GM12874 (cell line): Measurements from ENCODE around the gene CORIN.

ENCODE experiments used
- TF ChIP-seq, protein P1 (sequence below): IDR thresholded peaks from 2 replicates; pipeline ENCODE4 v1.5.1; 2011; ENCODE audit warnings: low read depth, mild to moderate bottlenecking, control low read depth, low read length, moderate library complexity; ENCODE audit not compliant: insufficient read depth

CORIN gene

GRCh38 chr4:47790105-47790504 is 47.8 kb downstream of the CORIN start:
- TF ChIP-seq, protein P1, sequence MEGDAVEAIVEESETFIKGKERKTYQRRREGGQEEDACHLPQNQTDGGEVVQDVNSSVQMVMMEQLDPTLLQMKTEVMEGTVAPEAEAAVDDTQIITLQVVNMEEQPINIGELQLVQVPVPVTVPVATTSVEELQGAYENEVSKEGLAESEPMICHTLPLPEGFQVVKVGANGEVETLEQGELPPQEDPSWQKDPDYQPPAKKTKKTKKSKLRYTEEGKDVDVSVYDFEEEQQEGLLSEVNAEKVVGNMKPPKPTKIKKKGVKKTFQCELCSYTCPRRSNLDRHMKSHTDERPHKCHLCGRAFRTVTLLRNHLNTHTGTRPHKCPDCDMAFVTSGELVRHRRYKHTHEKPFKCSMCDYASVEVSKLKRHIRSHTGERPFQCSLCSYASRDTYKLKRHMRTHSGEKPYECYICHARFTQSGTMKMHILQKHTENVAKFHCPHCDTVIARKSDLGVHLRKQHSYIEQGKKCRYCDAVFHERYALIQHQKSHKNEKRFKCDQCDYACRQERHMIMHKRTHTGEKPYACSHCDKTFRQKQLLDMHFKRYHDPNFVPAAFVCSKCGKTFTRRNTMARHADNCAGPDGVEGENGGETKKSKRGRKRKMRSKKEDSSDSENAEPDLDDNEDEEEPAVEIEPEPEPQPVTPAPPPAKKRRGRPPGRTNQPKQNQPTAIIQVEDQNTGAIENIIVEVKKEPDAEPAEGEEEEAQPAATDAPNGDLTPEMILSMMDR, result no peak

DNA sequence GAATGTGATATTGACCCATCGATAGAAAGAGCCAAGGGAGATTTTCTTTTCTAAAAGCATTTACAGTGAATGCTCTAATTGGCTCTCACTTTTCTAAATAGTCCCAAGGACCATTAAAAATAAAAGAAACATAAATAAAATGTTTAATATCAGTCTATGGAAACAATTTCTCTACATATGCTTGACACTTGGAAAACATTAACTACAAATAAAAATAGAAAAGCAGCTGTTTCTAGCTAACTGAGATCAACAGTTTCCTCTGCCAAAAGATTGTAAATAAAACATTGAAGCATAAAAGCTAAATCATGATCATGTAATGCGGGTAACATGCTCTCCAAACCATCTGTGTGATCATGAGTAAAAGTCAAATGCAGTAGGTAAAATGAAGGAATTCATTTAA is 49.7 kb downstream of the CORIN start:
- TF ChIP-seq, protein P1, result no peak

- TF ChIP-seq, protein P1, result no peak
Observed at GRCh38 chr4:47786958-47787370, 50.9 kb downstream of the CORIN start.

DNA sequence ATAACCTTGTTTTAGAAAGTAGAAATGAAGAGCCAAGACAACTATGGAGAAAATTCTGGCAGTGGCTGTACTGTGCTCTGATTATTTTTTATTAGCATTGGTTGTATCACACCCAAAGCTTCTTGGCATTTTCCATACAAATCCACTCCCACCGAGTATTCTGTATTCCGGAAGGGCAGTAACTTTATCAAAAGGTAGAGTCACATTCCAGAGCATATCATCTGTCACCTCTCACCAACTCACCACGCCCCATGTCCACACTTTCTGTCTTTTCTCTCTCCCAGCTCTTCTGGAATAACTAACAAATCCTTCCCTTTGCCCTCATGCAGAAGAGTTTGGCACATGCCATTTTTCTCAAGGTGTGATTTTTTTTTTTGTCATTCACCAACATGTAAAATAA is 52.7 kb downstream of the CORIN start:
- TF ChIP-seq, protein P1, result no peak

DNA sequence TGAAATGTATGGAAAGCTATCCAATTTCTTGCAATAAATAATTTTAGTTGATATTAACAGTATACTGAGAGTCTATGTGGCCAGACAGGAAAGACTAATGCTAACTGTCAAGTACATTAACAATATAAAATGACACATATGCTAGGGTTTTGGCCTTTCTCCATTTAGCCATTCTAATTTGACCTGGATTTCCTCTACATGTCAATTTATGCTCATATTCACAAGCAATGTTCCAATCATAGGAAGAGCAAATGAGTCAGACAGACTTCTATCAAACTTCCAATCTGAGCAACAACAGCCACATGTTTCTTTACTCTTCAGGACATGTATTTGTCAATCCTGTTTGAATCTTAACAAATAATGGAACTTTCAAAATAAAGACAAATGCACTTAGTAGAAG is 53.6 kb downstream of the CORIN start:
- TF ChIP-seq, protein P1, result no peak

DNA sequence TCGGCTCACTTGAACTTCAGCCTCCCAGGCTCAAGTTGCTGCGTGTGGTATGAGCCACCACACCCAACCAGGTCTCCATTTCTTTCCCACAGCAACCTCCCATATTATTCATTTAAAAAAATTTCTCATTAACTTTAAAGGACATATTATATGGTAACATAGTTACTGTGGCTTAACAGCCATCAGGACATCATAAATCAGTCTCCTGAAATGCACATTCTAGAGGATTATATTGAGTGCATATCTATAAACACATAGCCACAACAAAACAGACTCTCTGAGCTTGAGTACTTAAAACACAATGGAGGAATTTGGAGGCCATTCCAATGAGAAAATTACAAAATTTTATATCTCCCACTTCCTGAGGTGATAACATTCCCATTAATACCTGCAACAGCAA is 61.5 kb downstream of the CORIN start:
- TF ChIP-seq, protein P1, result no peak

- TF ChIP-seq, protein P1, result no peak
Observed at GRCh38 chr4:47774079-47774478, 63.8 kb downstream of the CORIN start.

DNA sequence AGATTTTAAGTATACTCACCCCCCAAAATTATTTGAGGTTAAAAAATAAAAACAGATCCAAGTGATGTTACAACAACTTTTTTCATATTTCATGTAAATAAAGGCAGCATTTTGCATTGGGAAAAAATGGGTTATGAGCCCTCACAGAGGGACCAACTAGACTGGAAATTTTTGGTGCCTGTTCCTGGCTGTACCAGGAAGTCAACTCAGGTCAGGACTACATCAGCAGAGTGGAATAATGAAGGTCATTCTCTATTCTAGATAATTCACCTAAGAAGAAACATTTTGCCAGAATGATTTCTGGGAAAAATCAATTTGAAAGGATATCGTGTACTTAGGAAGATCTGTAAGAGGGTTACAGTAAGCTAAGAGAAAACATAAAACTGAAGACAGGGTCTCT is 66.8 kb downstream of the CORIN start:
- TF ChIP-seq, protein P1, result no peak
